GM04503 (cell line): ENCODE data around the gene SLC16A9.

Source experiments
- DNase-seq: peaks from one replicate; pipeline ENCODE4 v3.0.0-alpha.2; 2012; ENCODE audit warnings: low read depth

SLC16A9 gene

GRCh38 chr10:59628456-59628855 lies 81.2 kb downstream of the SLC16A9 start:
- DNase-seq, result no peak

GRCh38 chr10:59627366-59628018 lies 82.2 kb downstream of the SLC16A9 start:
- DNase-seq, result no peak

GRCh38 chr10:59626523-59626869 lies 83.2 kb downstream of the SLC16A9 start:
- DNase-seq, result no peak

- DNase-seq, result peak; percentile 35
Measured at GRCh38 chr10:59625721-59626522, 83.7 kb downstream of the SLC16A9 start.

GRCh38 chr10:59624951-59625350 lies 84.7 kb downstream of the SLC16A9 start:
- no peak for DNase-seq

- no peak for DNase-seq
Measured at GRCh38 chr10:59624136-59624535, 85.5 kb downstream of the SLC16A9 start.

- no peak for DNase-seq
Measured at GRCh38 chr10:59623133-59624121, 86.2 kb downstream of the SLC16A9 start.

GRCh38 chr10:59622320-59623132 lies 87.1 kb downstream of the SLC16A9 start:
- no peak for DNase-seq

GRCh38 chr10:59621771-59622170 lies 87.9 kb downstream of the SLC16A9 start:
- DNase-seq, result no peak

GRCh38 chr10:59618666-59619065 lies 91.0 kb downstream of the SLC16A9 start:
- DNase-seq, result no peak

GRCh38 chr10:59617996-59618395 lies 91.7 kb downstream of the SLC16A9 start:
- no peak for DNase-seq

GRCh38 chr10:59611048-59611447 lies 98.6 kb downstream of the SLC16A9 start:
- no peak for DNase-seq

GRCh38 chr10:59607970-59608369 lies 101.7 kb downstream of the SLC16A9 start:
- DNase-seq, result no peak

- no peak for DNase-seq
Measured at GRCh38 chr10:59606551-59606961, 103.1 kb downstream of the SLC16A9 start.

- no peak for DNase-seq
Measured at GRCh38 chr10:59601985-59602384, 107.7 kb downstream of the SLC16A9 start.
